A673 (cell line): ENCODE results near the gene ID3. TPM values are rescaled to one million over a fixed set of nuclear protein-coding genes. Genes with fewer than 3 reads are reported as not detected.

Source experiments
- BruUV-seq: library from RNA; stranded (reverse); fragments of 400-500 nt; replicated peaks from 2 replicates; lab custom pipeline; 2021; lab: Mats Ljungman, UMichigan
- CTCF ChIA-PET: fragments of 300-600 bp; sonication (Branson Sonifier 250); formaldehyde crosslinking; loops from one replicate; lab custom pipeline; 2022; ENCODE audit warnings: antibody characterized with exemption; lab: Charles Lee
- POLR2A ChIA-PET: fragments of 300-600 bp; sonication (Branson Sonifier 250); formaldehyde crosslinking; loops from one replicate; lab custom pipeline; 2022; ENCODE audit warnings: antibody characterized with exemption; ENCODE audit not compliant: low non-redundant PET; lab: Charles Lee
- DNase-seq: peaks from one replicate; pipeline ENCODE4 v3.0.0-alpha.2; 2015; ENCODE audit warnings: low spot score
- H3K27ac ChIP-seq: fragments of 200-600 bp; sonication (generic); 2 replicates; pipeline ENCODE4 v1.5.1; 2016; ENCODE audit warnings: mixed run types, low read depth, mild to moderate bottlenecking, mixed read lengths, antibody characterized with exemption, low read length; ENCODE audit not compliant: poor library complexity, severe bottlenecking
- H3K27me3 ChIP-seq: fragments of 200-600 bp; sonication (generic); replicated peaks from 2 replicates; pipeline ENCODE4 v1.6.1; 2017; ENCODE audit warnings: mixed run types, low read depth, mild to moderate bottlenecking, mixed read lengths, antibody characterized with exemption, low read length; ENCODE audit not compliant: insufficient read depth, poor library complexity
- H3K36me3 ChIP-seq: fragments of 200-600 bp; sonication (generic); 2 replicates; pipeline ENCODE4 v1.6.1; 2016; ENCODE audit warnings: mixed run types, mild to moderate bottlenecking, mixed read lengths, antibody characterized with exemption, low read length; ENCODE audit not compliant: insufficient read depth, poor library complexity, severe bottlenecking
- H3K4me1 ChIP-seq: fragments of 200-600 bp; sonication (generic); 2 replicates; pipeline ENCODE4 v1.6.1; 2017; ENCODE audit warnings: mixed run types, mild to moderate bottlenecking, mixed read lengths, antibody characterized with exemption, low read length; ENCODE audit not compliant: insufficient read depth, poor library complexity, severe bottlenecking
- H3K4me3 ChIP-seq: fragments of 200-600 bp; sonication (generic); 2 replicates; pipeline ENCODE4 v1.5.1; 2016; ENCODE audit warnings: low read depth, mixed run types, mild to moderate bottlenecking, mixed read lengths, low read length; ENCODE audit not compliant: poor library complexity, severe bottlenecking
- H3K9me3 ChIP-seq: fragments of 200-600 bp; sonication (generic); 2 replicates; pipeline ENCODE4 v1.6.1; 2016; ENCODE audit warnings: mixed run types, low read depth, mild to moderate bottlenecking, mixed read lengths, antibody characterized with exemption, low read length; ENCODE audit not compliant: poor library complexity, severe bottlenecking
- EZH2 ChIP-seq: fragments of 200-600 bp; sonication (generic); IDR thresholded peaks from 2 replicates; pipeline ENCODE4 v1.6.1; 2017; ENCODE audit warnings: borderline replicate concordance, low read depth, mild to moderate bottlenecking, mixed read lengths, antibody characterized with exemption, low read length; ENCODE audit not compliant: poor library complexity, severe bottlenecking
- intact Hi-C: fragments of 100-400 bp; cut with micrococcal nuclease; formaldehyde crosslinking; loops from one replicate; pipeline ENCODE4 v1.10.0; 2022; ENCODE audit not compliant: unreplicated experiment
- total RNA-seq: library from RNA; stranded (reverse); gene quantifications from 2 replicates; pipeline ENCODE4 v1.2.3, GENCODE V29; 2021
- TF ChIP-seq, protein P1 (sequence below): fragments of 300-800, 200-600 bp; sonication (generic); conservative IDR thresholded peaks from 2 replicates; pipeline ENCODE4 v1.5.1; 2017; ENCODE audit warnings: low read depth, mild to moderate bottlenecking, antibody characterized with exemption, low read length, moderate library complexity, mixed read lengths

Gene ID3
- total RNA-seq, 1 experiment from 2014 or later = 140 TPM

GRCh38 chr1:23554481-23555269, 4.6 kb downstream of the ID3 start:
- H3K4me3 ChIP-seq = peak overlapping the region; percentile 44
- ChIA-PET CTCF (interaction anchor here (0.6 to 6.9 kb wide), 8 partner anchors 11 to 349 kb away, joined by 4 to 36 read pairs (median 4); partner anchors contain the start of gene E2F2), POLR2A (interaction anchor here (0.7 to 0.9 kb wide), 3 partner anchors 14 to 397 kb away, joined by 3 to 11 read pairs (median 6); no protein-coding TSS in a partner anchor)
- intact Hi-C loops = loop anchor here (5.0 kb wide), 1 partner anchor 43 kb away; no protein-coding TSS in a partner anchor
- H3K27me3 ChIP-seq = no peaks in the 10 kb centered on the region
- H3K9me3 ChIP-seq = no peaks in the 10 kb centered on the region
- TF ChIP-seq, protein P1, sequence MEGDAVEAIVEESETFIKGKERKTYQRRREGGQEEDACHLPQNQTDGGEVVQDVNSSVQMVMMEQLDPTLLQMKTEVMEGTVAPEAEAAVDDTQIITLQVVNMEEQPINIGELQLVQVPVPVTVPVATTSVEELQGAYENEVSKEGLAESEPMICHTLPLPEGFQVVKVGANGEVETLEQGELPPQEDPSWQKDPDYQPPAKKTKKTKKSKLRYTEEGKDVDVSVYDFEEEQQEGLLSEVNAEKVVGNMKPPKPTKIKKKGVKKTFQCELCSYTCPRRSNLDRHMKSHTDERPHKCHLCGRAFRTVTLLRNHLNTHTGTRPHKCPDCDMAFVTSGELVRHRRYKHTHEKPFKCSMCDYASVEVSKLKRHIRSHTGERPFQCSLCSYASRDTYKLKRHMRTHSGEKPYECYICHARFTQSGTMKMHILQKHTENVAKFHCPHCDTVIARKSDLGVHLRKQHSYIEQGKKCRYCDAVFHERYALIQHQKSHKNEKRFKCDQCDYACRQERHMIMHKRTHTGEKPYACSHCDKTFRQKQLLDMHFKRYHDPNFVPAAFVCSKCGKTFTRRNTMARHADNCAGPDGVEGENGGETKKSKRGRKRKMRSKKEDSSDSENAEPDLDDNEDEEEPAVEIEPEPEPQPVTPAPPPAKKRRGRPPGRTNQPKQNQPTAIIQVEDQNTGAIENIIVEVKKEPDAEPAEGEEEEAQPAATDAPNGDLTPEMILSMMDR = 0 out of 2 replicates have a peak, but pooled peaks have one; percentile 25
- TF ChIP-seq EZH2 = no peak
- DNase-seq = peak; percentile 93
- H3K4me1 ChIP-seq = peaks cover 56% of the 10 kb centered on the region
- H3K36me3 ChIP-seq = peaks cover 12% of the 10 kb centered on the region
- BruUV-seq = no TSS peak
- peak overlapping the region; percentile 99 for H3K27ac ChIP-seq

DNA sequence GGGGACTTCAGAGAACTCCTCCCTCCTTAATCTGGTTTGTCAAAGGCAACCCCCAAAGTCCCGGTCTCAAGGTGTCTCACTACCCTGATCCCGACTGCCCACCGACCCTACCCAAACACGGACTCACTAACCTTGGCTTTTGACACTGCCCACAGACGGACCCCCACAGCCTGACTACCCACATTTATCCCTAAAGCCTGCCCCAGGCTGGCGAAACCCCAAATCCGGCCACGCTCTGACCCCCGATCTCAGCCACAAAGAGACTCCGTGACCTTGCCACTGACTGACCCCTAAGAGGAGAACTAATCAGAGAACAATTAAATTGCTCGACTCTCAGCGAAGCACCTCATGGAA, 5.2 kb downstream of the ID3 start:
- Histone ChIP-seq H3K27me3 (no peaks in the 10 kb centered on the region), H3K4me1 (peaks cover 55% of the 10 kb centered on the region), H3K9me3 (no peaks in the 10 kb centered on the region), H3K27ac (peak overlapping the region; percentile 99), H3K36me3 (peaks cover 12% of the 10 kb centered on the region), H3K4me3 (peak overlapping the region; percentile 44)
- CTCF ChIA-PET = interaction anchor here (0.6 to 6.9 kb wide), 7 partner anchors 10 to 350 kb away, joined by 4 to 36 read pairs (median 4); partner anchors contain the start of gene E2F2
- POLR2A ChIA-PET = interaction anchor here (0.7 to 0.9 kb wide), 2 partner anchors 43 to 398 kb away, joined by 6 to 11 read pairs; no protein-coding TSS in a partner anchor
- TF ChIP-seq, protein P1 = no peak
- TF ChIP-seq EZH2 = no peak
- no peak for DNase-seq
- intact Hi-C loops = no loop called here
- BruUV-seq = no TSS peak

- intact Hi-C loops = no loop called here
- no TSS peak for BruUV-seq
- POLR2A ChIA-PET = interaction anchor here (0.6 kb wide), 1 partner anchor 138 kb away, joined by 3 read pairs; the partner anchor contains the start of gene RPL11
- Histone ChIP-seq H3K27ac (peak overlapping the region; percentile 99), H3K27me3 (no peaks in the 10 kb centered on the region), H3K4me1 (peaks cover 60% of the 10 kb centered on the region), H3K4me3 (no peak overlapping the region), H3K9me3 (no peaks in the 10 kb centered on the region), H3K36me3 (peaks cover 12% of the 10 kb centered on the region)
- DNase-seq = no peak
- CTCF ChIA-PET = interaction anchor here (0.6 to 6.9 kb wide), 2 partner anchors 75 to 84 kb away, joined by 3 to 36 read pairs; no protein-coding TSS in a partner anchor
- TF ChIP-seq EZH2 = no peak
- TF ChIP-seq, protein P1 = no peak
These were observed 5.8 kb downstream of the ID3 start for GRCh38 chr1:23553231-23554126.
